Stomach smooth muscle (tissue), 2 donors: ENCODE results near the gene FTO.

Experiments used
- H3K27ac ChIP-seq: one replicate; pipeline ENCODE4 v1.7.0; 2013; ENCODE audit warnings: mild to moderate bottlenecking, low read length, inconsistent platforms
- H3K27me3 ChIP-seq, 2 donors: one replicate each; pipeline ENCODE4 v1.7.0; 2013; ENCODE audit warnings: low read length in 2 of 2; ENCODE audit not compliant: insufficient read depth in 2 of 2, control insufficient read depth in 1 of 2
- H3K36me3 ChIP-seq, 2 donors: one replicate each; pipeline ENCODE4 v1.7.0; 2013; ENCODE audit warnings: low read length in 2 of 2; ENCODE audit not compliant: control insufficient read depth in 2 of 2, insufficient read depth in 2 of 2
- H3K4me1 ChIP-seq: one replicate; pipeline ENCODE4 v1.7.0; 2013; ENCODE audit warnings: low read length; ENCODE audit not compliant: control insufficient read depth, insufficient read depth
- H3K4me3 ChIP-seq, 2 donors: one replicate each; pipeline ENCODE4 v1.7.0; 2013; ENCODE audit warnings: low read length in 2 of 2
- H3K9ac ChIP-seq, 2 donors: one replicate each; pipeline ENCODE4 v1.7.0; 2013; ENCODE audit warnings: low read length in 2 of 2, mild to moderate bottlenecking in 1 of 2
- H3K9me3 ChIP-seq, 2 donors: one replicate each; pipeline ENCODE4 v1.7.0; 2013; ENCODE audit warnings: low read length in 2 of 2; ENCODE audit not compliant: control insufficient read depth in 2 of 2
- donor health status: healthy.
- donor health status: Pancreatic carcinoma.

The FTO gene

GRCh38 chr16:53898993-53899392 lies 195.0 kb downstream of the FTO start:
- no peak overlapping the region for H3K4me3 ChIP-seq
- no peak overlapping the region for H3K27ac ChIP-seq
- H3K36me3 ChIP-seq: no peaks in the 10 kb centered on the region
- H3K4me1 ChIP-seq: peaks cover 4% of the 10 kb centered on the region
- H3K27me3 ChIP-seq: no peaks in the 10 kb centered on the region
- H3K9ac ChIP-seq: no peak overlapping the region
- no peaks in the 10 kb centered on the region for H3K9me3 ChIP-seq

- Histone ChIP-seq H3K27me3 (no peaks in the 10 kb centered on the region), H3K36me3 (no peaks in the 10 kb centered on the region), H3K9me3 (no peaks in the 10 kb centered on the region), H3K4me1 (peaks cover 3% of the 10 kb centered on the region), H3K9ac (no peak overlapping the region), H3K4me3 (no peak overlapping the region), H3K27ac (no peak overlapping the region)
Observed at GRCh38 chr16:53899431-53899830, 195.5 kb downstream of the FTO start.

- H3K9me3 ChIP-seq: no peaks in the 10 kb centered on the region
- no peaks in the 10 kb centered on the region for H3K27me3 ChIP-seq
- no peak overlapping the region for H3K9ac ChIP-seq
- H3K4me3 ChIP-seq: no peak overlapping the region
- peaks cover 3% of the 10 kb centered on the region for H3K4me1 ChIP-seq
- no peaks in the 10 kb centered on the region for H3K36me3 ChIP-seq
- no peak overlapping the region for H3K27ac ChIP-seq
Observed at GRCh38 chr16:53900667-53901066, 196.7 kb downstream of the FTO start.

GRCh38 chr16:53901408-53901807 lies 197.5 kb downstream of the FTO start:
- no peak overlapping the region for H3K4me3 ChIP-seq
- H3K9me3 ChIP-seq: no peaks in the 10 kb centered on the region
- H3K4me1 ChIP-seq: peaks cover 3% of the 10 kb centered on the region
- H3K9ac ChIP-seq: no peak overlapping the region
- H3K27me3 ChIP-seq: no peaks in the 10 kb centered on the region
- H3K36me3 ChIP-seq: no peaks in the 10 kb centered on the region
- no peak overlapping the region for H3K27ac ChIP-seq

- Histone ChIP-seq H3K4me3 (no peak overlapping the region), H3K27ac (no peak overlapping the region), H3K4me1 (peaks cover 7% of the 10 kb centered on the region), H3K27me3 (no peaks in the 10 kb centered on the region), H3K9ac (no peak overlapping the region), H3K36me3 (no peaks in the 10 kb centered on the region), H3K9me3 (no peaks in the 10 kb centered on the region)
Observed at GRCh38 chr16:53904533-53904932, 200.6 kb downstream of the FTO start.

GRCh38 chr16:53905028-53905427 lies 201.1 kb downstream of the FTO start:
- Histone ChIP-seq H3K27ac (no peak overlapping the region), H3K27me3 (no peaks in the 10 kb centered on the region), H3K36me3 (no peaks in the 10 kb centered on the region), H3K4me1 (peaks cover 7% of the 10 kb centered on the region), H3K9me3 (no peaks in the 10 kb centered on the region), H3K9ac (no peak overlapping the region), H3K4me3 (no peak overlapping the region)

- no peak overlapping the region for H3K4me3 ChIP-seq
- H3K9me3 ChIP-seq: no peaks in the 10 kb centered on the region
- H3K4me1 ChIP-seq: peaks cover 7% of the 10 kb centered on the region
- no peak overlapping the region for H3K27ac ChIP-seq
- H3K27me3 ChIP-seq: no peaks in the 10 kb centered on the region
- H3K36me3 ChIP-seq: no peaks in the 10 kb centered on the region
- H3K9ac ChIP-seq: no peak overlapping the region
Observed at GRCh38 chr16:53908731-53909130, 204.8 kb downstream of the FTO start.

- no peaks in the 10 kb centered on the region for H3K36me3 ChIP-seq
- no peaks in the 10 kb centered on the region for H3K9me3 ChIP-seq
- peaks cover 7% of the 10 kb centered on the region for H3K4me1 ChIP-seq
- H3K9ac ChIP-seq: no peak overlapping the region
- H3K27ac ChIP-seq: no peak overlapping the region
- no peaks in the 10 kb centered on the region for H3K27me3 ChIP-seq
- no peak overlapping the region for H3K4me3 ChIP-seq
Observed at GRCh38 chr16:53910990-53911389, 207.0 kb downstream of the FTO start.

GRCh38 chr16:53911513-53911912 lies 207.6 kb downstream of the FTO start:
- H3K4me1 ChIP-seq: peaks cover 7% of the 10 kb centered on the region
- no peaks in the 10 kb centered on the region for H3K36me3 ChIP-seq
- H3K27ac ChIP-seq: no peak overlapping the region
- no peaks in the 10 kb centered on the region for H3K27me3 ChIP-seq
- H3K4me3 ChIP-seq: no peak overlapping the region
- no peak overlapping the region for H3K9ac ChIP-seq
- H3K9me3 ChIP-seq: no peaks in the 10 kb centered on the region

- no peaks in the 10 kb centered on the region for H3K36me3 ChIP-seq
- no peak overlapping the region for H3K4me3 ChIP-seq
- no peak overlapping the region for H3K9ac ChIP-seq
- peaks cover 7% of the 10 kb centered on the region for H3K4me1 ChIP-seq
- no peaks in the 10 kb centered on the region for H3K27me3 ChIP-seq
- H3K27ac ChIP-seq: no peak overlapping the region
- no peaks in the 10 kb centered on the region for H3K9me3 ChIP-seq
Observed at GRCh38 chr16:53912155-53912554, 208.2 kb downstream of the FTO start.

GRCh38 chr16:53913099-53913870 lies 209.3 kb downstream of the FTO start:
- no peak overlapping the region for H3K4me3 ChIP-seq
- no peaks in the 10 kb centered on the region for H3K27me3 ChIP-seq
- no peaks in the 10 kb centered on the region for H3K9me3 ChIP-seq
- H3K4me1 ChIP-seq: peaks cover 7% of the 10 kb centered on the region
- H3K36me3 ChIP-seq: no peaks in the 10 kb centered on the region
- no peak overlapping the region for H3K9ac ChIP-seq
- H3K27ac ChIP-seq: no peak overlapping the region
